Activated T-cell treated with anti-CD3 and anti-CD28 coated beads for 24 hours (primary cell): Measurements from ENCODE around the gene RAB3GAP1.
A peak's percentile ranks its signal among the peaks of the same experiment; 100 is the strongest.
"Not testable (repeated sequence)": the region's sequence is repeated elsewhere in the genome, so short reads cannot be mapped to it uniquely, and the experiment has no call there.

ENCODE experiments used
- DNase-seq: peaks from one replicate; pipeline ENCODE4 v3.0.0-alpha.2; 2020; ENCODE audit warnings: low read depth

Gene RAB3GAP1

GRCh38 chr2:135052042-135052876, at the start of gene RAB3GAP1:
RAB3GAP1 (plus strand) TSS chr2:135052292; CDS start chr2:135052308, 16 bp downstream.
- peak; percentile 86 for DNase-seq

- DNase-seq, result no peak
Measured at GRCh38 chr2:135002836-135003235, 49.3 kb upstream of the RAB3GAP1 start.

GRCh38 chr2:135004005-135004746, 47.9 kb upstream of the RAB3GAP1 start:
- DNase-seq, result peak; percentile 60

GRCh38 chr2:135005753-135006152, 46.3 kb upstream of the RAB3GAP1 start:
- no peak for DNase-seq

- no peak for DNase-seq
Measured at GRCh38 chr2:135009339-135009738, 42.8 kb upstream of the RAB3GAP1 start.

GRCh38 chr2:135010200-135010942, 41.7 kb upstream of the RAB3GAP1 start:
- DNase-seq, result no peak

- no peak for DNase-seq
Measured at GRCh38 chr2:135011633-135012032, 40.5 kb upstream of the RAB3GAP1 start.

- no peak for DNase-seq
Measured at GRCh38 chr2:135021618-135022017, 30.5 kb upstream of the RAB3GAP1 start.

GRCh38 chr2:135022952-135023880, 28.9 kb upstream of the RAB3GAP1 start:
- DNase-seq, result no peak

- no peak for DNase-seq
Measured at GRCh38 chr2:135023886-135024485, 28.1 kb upstream of the RAB3GAP1 start.

- DNase-seq, result no peak
Measured at GRCh38 chr2:135029481-135030134, 22.5 kb upstream of the RAB3GAP1 start.

GRCh38 chr2:135030826-135031225, 21.3 kb upstream of the RAB3GAP1 start:
- DNase-seq, result no peak

GRCh38 chr2:135033216-135033615, 18.9 kb upstream of the RAB3GAP1 start:
- not testable (repeated sequence) for DNase-seq

GRCh38 chr2:135037831-135038230, 14.3 kb upstream of the RAB3GAP1 start:
- DNase-seq, result no peak

GRCh38 chr2:135043345-135043744, 8.7 kb upstream of the RAB3GAP1 start:
- no peak for DNase-seq

- no peak for DNase-seq
Measured at GRCh38 chr2:135047300-135047699, 4.8 kb upstream of the RAB3GAP1 start, which contains the start of gene MAP3K19. MAP3K19 (minus strand) TSS chr2:135047447; CDS start chr2:135024647, 22,800 bp downstream.

- no peak for DNase-seq
Measured at GRCh38 chr2:135048122-135048521, 4.0 kb upstream of the RAB3GAP1 start.

- no peak for DNase-seq
Measured at GRCh38 chr2:135050132-135050531, 2.0 kb upstream of the RAB3GAP1 start.

- no peak for DNase-seq
Measured at GRCh38 chr2:135050684-135051083, 1.4 kb upstream of the RAB3GAP1 start.

GRCh38 chr2:135052997-135053474, 944 bp downstream of the RAB3GAP1 start:
- peak; percentile 16 for DNase-seq
